Mesendoderm (in vitro differentiated cells): ENCODE measurements around the gene LRRC32.

Source experiments
- DNase-seq: peaks from one replicate; pipeline ENCODE4 v3.0.0; 2013
- H2AK5ac ChIP-seq: 2 replicates; pipeline ENCODE4 v1.6.1; 2013; ENCODE audit warnings: low read length, inconsistent platforms
- H2BK120ac ChIP-seq: 2 replicates; pipeline ENCODE4 v1.6.1; 2013; ENCODE audit warnings: low read depth, mild to moderate bottlenecking, low read length, moderate library complexity, mixed read lengths
- H2BK15ac ChIP-seq: replicated peaks from 2 replicates; pipeline ENCODE4 v1.6.1; 2013; ENCODE audit warnings: low read depth, mild to moderate bottlenecking, moderate library complexity
- H2BK5ac ChIP-seq: 2 replicates; pipeline ENCODE4 v1.6.1; 2013; ENCODE audit warnings: low read length, inconsistent platforms
- H3K18ac ChIP-seq: 2 replicates; pipeline ENCODE4 v1.6.1; 2013; ENCODE audit warnings: mild to moderate bottlenecking, low read length, mixed read lengths
- H3K23ac ChIP-seq: one replicate; pipeline ENCODE4 v1.6.1; 2013; ENCODE audit warnings: low read length
- H3K27ac ChIP-seq: 2 replicates; pipeline ENCODE4 v1.5.1; 2013; ENCODE audit warnings: low read depth, mild to moderate bottlenecking, inconsistent platforms, low read length, moderate library complexity
- H3K27me3 ChIP-seq: 2 replicates; pipeline ENCODE4 v1.6.1; 2013; ENCODE audit warnings: low read length, control low read depth, mild to moderate bottlenecking, inconsistent platforms; ENCODE audit not compliant: insufficient read depth, poor library complexity
- H3K36me3 ChIP-seq: 2 replicates; pipeline ENCODE4 v1.6.1; 2013; ENCODE audit warnings: low read length, inconsistent platforms; ENCODE audit not compliant: control insufficient read depth, insufficient read depth
- H3K4ac ChIP-seq: one replicate; pipeline ENCODE4 v1.6.1; 2013; ENCODE audit warnings: low read depth, mild to moderate bottlenecking, low read length, moderate library complexity
- H3K4me1 ChIP-seq: 2 replicates; pipeline ENCODE4 v1.6.1; 2013; ENCODE audit warnings: low read depth, low read length, inconsistent platforms; ENCODE audit not compliant: control insufficient read depth
- H3K4me2 ChIP-seq: 2 replicates; pipeline ENCODE4 v1.6.1; 2013; ENCODE audit warnings: low read length
- H3K4me3 ChIP-seq: 2 replicates; pipeline ENCODE4 v1.5.1; 2013; ENCODE audit warnings: mild to moderate bottlenecking, low read length
- H3K56ac ChIP-seq: one replicate; pipeline ENCODE4 v1.6.1; 2013; ENCODE audit warnings: low read length
- H3K79me1 ChIP-seq: 2 replicates; pipeline ENCODE4 v1.6.1; 2013; ENCODE audit warnings: low read length, inconsistent platforms
- H3K79me2 ChIP-seq: 2 replicates; pipeline ENCODE4 v1.6.1; 2013; ENCODE audit warnings: mild to moderate bottlenecking, low read length; ENCODE audit not compliant: control insufficient read depth, insufficient read depth
- H3K9ac ChIP-seq: 2 replicates; pipeline ENCODE4 v1.6.1; 2013; ENCODE audit warnings: low read length, inconsistent platforms
- H4K5ac ChIP-seq: one replicate; pipeline ENCODE4 v1.6.1; 2013; ENCODE audit warnings: low read length
- H4K8ac ChIP-seq: one replicate; pipeline ENCODE4 v1.6.1; 2013; ENCODE audit warnings: low read depth, mild to moderate bottlenecking, control low read depth, low read length, moderate library complexity
- WGBS: extraction: QIAGEN DNeasy Blood & Tissue Kit; methylation state at CpG from one replicate; pipeline ENCODE4 v1.1.7; 2013; ENCODE audit warnings: low lambda C conversion rate, missing lambda C conversion rate; ENCODE audit not compliant: insufficient coverage; ENCODE audit errors: extremely low coverage; 5-methylcytosine and 5-hydroxymethylcytosine counted together

Gene LRRC32

GRCh38 chr11:76637491-76638269 is 32.9 kb downstream of the LRRC32 start:
- WGBS, result no CpG with 5 or more reads among the region's 14 CpGs
- DNase-seq, result no peak
- no peak overlapping the region for H3K18ac ChIP-seq

GRCh38 chr11:76636826-76637460 is 33.6 kb downstream of the LRRC32 start:
- no peak overlapping the region for H3K23ac ChIP-seq
- no peak overlapping the region for H3K9ac ChIP-seq
- H4K5ac ChIP-seq, result no peak overlapping the region
- H4K8ac ChIP-seq, result no peak overlapping the region
- no peak overlapping the region for H3K4ac ChIP-seq
- DNase-seq, result no peak
- H3K18ac ChIP-seq, result no peak overlapping the region
- no peaks in the 10 kb centered on the region for H3K79me2 ChIP-seq
- H2BK120ac ChIP-seq, result no peak overlapping the region
- no peaks in the 10 kb centered on the region for H3K79me1 ChIP-seq
- no peak overlapping the region for H3K56ac ChIP-seq
- H3K4me3 ChIP-seq, result no peak overlapping the region
- H2BK5ac ChIP-seq, result no peak overlapping the region
- no CpG with 5 or more reads among the region's 6 CpGs for WGBS
- H3K4me1 ChIP-seq, result no peaks in the 10 kb centered on the region
- no peaks in the 10 kb centered on the region for H3K36me3 ChIP-seq
- H3K27ac ChIP-seq, result no peak overlapping the region
- H3K27me3 ChIP-seq, result no peaks in the 10 kb centered on the region
- no peak overlapping the region for H3K4me2 ChIP-seq
- no peak overlapping the region for H2BK15ac ChIP-seq
- H2AK5ac ChIP-seq, result no peak overlapping the region

More at GRCh38 chr11:76637491-76638269, 32.9 kb downstream of the LRRC32 start:
- Histone ChIP-seq H3K9ac (no peak overlapping the region), H3K4me1 (no peaks in the 10 kb centered on the region), H3K56ac (no peak overlapping the region), H4K8ac (no peak overlapping the region), H3K79me2 (no peaks in the 10 kb centered on the region), H2BK120ac (no peak overlapping the region), H3K27ac (no peak overlapping the region), H3K4me3 (no peak overlapping the region), H4K5ac (no peak overlapping the region), H2BK5ac (no peak overlapping the region), H2AK5ac (no peak overlapping the region), H3K79me1 (no peaks in the 10 kb centered on the region), H3K23ac (no peak overlapping the region), H3K36me3 (no peaks in the 10 kb centered on the region), H3K4me2 (no peak overlapping the region), H2BK15ac (no peak overlapping the region), H3K27me3 (no peaks in the 10 kb centered on the region), H3K4ac (no peak overlapping the region)

GRCh38 chr11:76635991-76636738 is 34.4 kb downstream of the LRRC32 start:
- Histone ChIP-seq H3K27me3 (no peaks in the 10 kb centered on the region), H3K4me1 (no peaks in the 10 kb centered on the region), H3K23ac (no peak overlapping the region), H3K79me2 (no peaks in the 10 kb centered on the region), H4K8ac (no peak overlapping the region), H3K18ac (no peak overlapping the region), H4K5ac (no peak overlapping the region), H3K27ac (no peak overlapping the region), H2BK120ac (no peak overlapping the region), H3K9ac (no peak overlapping the region), H2BK5ac (no peak overlapping the region), H3K36me3 (no peaks in the 10 kb centered on the region), H3K56ac (no peak overlapping the region), H2AK5ac (no peak overlapping the region), H3K4me2 (no peak overlapping the region), H2BK15ac (no peak overlapping the region), H3K79me1 (no peaks in the 10 kb centered on the region), H3K4me3 (no peak overlapping the region), H3K4ac (no peak overlapping the region)
- no CpG with 5 or more reads among the region's 7 CpGs for WGBS
- no peak for DNase-seq

GRCh38 chr11:76634886-76635285 is 35.7 kb downstream of the LRRC32 start:
- no peak overlapping the region for H3K4ac ChIP-seq
- H2BK15ac ChIP-seq, result no peak overlapping the region
- WGBS, result no CpG with 5 or more reads among the region's 4 CpGs
- H3K4me2 ChIP-seq, result no peak overlapping the region
- DNase-seq, result no peak
- no peak overlapping the region for H3K4me3 ChIP-seq
- no peaks in the 10 kb centered on the region for H3K27me3 ChIP-seq
- H3K27ac ChIP-seq, result no peak overlapping the region
- no peak overlapping the region for H3K23ac ChIP-seq
- H3K4me1 ChIP-seq, result no peaks in the 10 kb centered on the region
- H3K36me3 ChIP-seq, result no peaks in the 10 kb centered on the region
- H2BK5ac ChIP-seq, result no peak overlapping the region
- H3K18ac ChIP-seq, result no peak overlapping the region
- no peak overlapping the region for H3K9ac ChIP-seq
- no peak overlapping the region for H4K5ac ChIP-seq
- no peak overlapping the region for H3K56ac ChIP-seq
- H3K79me2 ChIP-seq, result no peaks in the 10 kb centered on the region
- no peak overlapping the region for H4K8ac ChIP-seq
- no peak overlapping the region for H2BK120ac ChIP-seq
- H2AK5ac ChIP-seq, result no peak overlapping the region
- no peaks in the 10 kb centered on the region for H3K79me1 ChIP-seq

GRCh38 chr11:76632492-76632891 is 38.1 kb downstream of the LRRC32 start:
- no peak overlapping the region for H3K4me2 ChIP-seq
- H2BK5ac ChIP-seq, result no peak overlapping the region
- no peak overlapping the region for H3K56ac ChIP-seq
- H2BK120ac ChIP-seq, result no peak overlapping the region
- H3K9ac ChIP-seq, result no peak overlapping the region
- H3K4ac ChIP-seq, result no peak overlapping the region
- no peak for DNase-seq
- H3K4me1 ChIP-seq, result no peaks in the 10 kb centered on the region
- no peaks in the 10 kb centered on the region for H3K36me3 ChIP-seq
- no peaks in the 10 kb centered on the region for H3K79me1 ChIP-seq
- WGBS, result no CpG with 5 or more reads among the region's 2 CpGs
- H2BK15ac ChIP-seq, result no peak overlapping the region
- H3K27ac ChIP-seq, result no peak overlapping the region
- no peak overlapping the region for H3K18ac ChIP-seq
- H3K23ac ChIP-seq, result no peak overlapping the region
- H4K5ac ChIP-seq, result no peak overlapping the region
- no peak overlapping the region for H3K4me3 ChIP-seq
- no peak overlapping the region for H2AK5ac ChIP-seq
- no peaks in the 10 kb centered on the region for H3K27me3 ChIP-seq
- H3K79me2 ChIP-seq, result no peaks in the 10 kb centered on the region
- no peak overlapping the region for H4K8ac ChIP-seq
